Transverse colon (tissue), 3 donors: ENCODE results near the gene SATB2.

Source experiments
- POLR2A ChIP-seq: fragments of 450-650 bp; IDR thresholded peaks from one replicate; pipeline ENCODE4 v1.6.1; 2016; ENCODE audit warnings: antibody characterized with exemption, mild to moderate bottlenecking, moderate library complexity
- TF ChIP-seq, protein P1 (sequence below), 5 experiments: fragments of 200-600 bp in 3 of 5; fragments of 450-650 bp in 2 of 5; sonication (generic) in 3 of 5; IDR thresholded peaks; 1 replicate in 2 of 5; 2 replicates in 3 of 5; pipeline ENCODE4 v1.5.1; 2016 to 2017; ENCODE audit warnings: antibody characterized with exemption in 5 of 5, inconsistent platforms in 3 of 5, mild to moderate bottlenecking in 2 of 5, moderate library complexity in 1 of 5

DNA sequence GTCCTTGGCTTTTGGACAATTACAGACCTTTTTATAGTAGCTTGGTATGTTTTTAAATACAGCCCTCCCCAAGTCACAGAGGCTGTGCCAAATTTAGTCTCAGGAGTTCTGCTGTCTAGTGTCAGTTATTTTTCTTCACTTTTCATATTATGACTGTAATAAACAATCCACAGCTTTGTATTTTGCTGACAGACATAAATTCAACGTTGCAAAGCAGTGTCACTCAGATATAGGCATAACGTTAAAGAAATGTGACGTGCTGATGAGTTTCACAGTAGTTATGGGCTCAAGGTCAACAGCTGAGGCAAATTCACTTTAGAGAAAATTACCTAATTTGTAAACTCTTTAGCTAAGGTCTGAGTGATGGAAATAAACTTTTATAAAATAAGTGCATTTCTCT is 151.6 kb downstream of the SATB2 start:
- TF ChIP-seq, protein P1, sequence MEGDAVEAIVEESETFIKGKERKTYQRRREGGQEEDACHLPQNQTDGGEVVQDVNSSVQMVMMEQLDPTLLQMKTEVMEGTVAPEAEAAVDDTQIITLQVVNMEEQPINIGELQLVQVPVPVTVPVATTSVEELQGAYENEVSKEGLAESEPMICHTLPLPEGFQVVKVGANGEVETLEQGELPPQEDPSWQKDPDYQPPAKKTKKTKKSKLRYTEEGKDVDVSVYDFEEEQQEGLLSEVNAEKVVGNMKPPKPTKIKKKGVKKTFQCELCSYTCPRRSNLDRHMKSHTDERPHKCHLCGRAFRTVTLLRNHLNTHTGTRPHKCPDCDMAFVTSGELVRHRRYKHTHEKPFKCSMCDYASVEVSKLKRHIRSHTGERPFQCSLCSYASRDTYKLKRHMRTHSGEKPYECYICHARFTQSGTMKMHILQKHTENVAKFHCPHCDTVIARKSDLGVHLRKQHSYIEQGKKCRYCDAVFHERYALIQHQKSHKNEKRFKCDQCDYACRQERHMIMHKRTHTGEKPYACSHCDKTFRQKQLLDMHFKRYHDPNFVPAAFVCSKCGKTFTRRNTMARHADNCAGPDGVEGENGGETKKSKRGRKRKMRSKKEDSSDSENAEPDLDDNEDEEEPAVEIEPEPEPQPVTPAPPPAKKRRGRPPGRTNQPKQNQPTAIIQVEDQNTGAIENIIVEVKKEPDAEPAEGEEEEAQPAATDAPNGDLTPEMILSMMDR (IDR thresholded peaks at IDR 0.05) = no peak
- TF ChIP-seq POLR2A = no peak
